ENCODE results near the gene TCF7L1.
"Not testable (repeated sequence)": the region's sequence is repeated elsewhere in the genome, so short reads cannot be mapped to it uniquely, and the experiment has no call there.

The TCF7L1 gene

GRCh38 chr2:85132834-85133637, at the start of gene TCF7L1:
Gene TCF7L1 (plus strand): TSS chr2:85133392. CDS start chr2:85133685, 293 bp downstream.
- DNase-seq, result peak; percentile 76
- in situ Hi-C loops (cut with HindIII; ENCODE audit: low pct_ligation_motif_present, low pct_unique_long_range_greater_than_20kb, low sequenced_read_pairs), result no loop called here

- in situ Hi-C loops (cut with HindIII; ENCODE audit: low pct_ligation_motif_present, low pct_unique_long_range_greater_than_20kb, low sequenced_read_pairs), result no loop called here
- DNase-seq, result no peak
Observed at GRCh38 chr2:85085563-85085962, 47.6 kb upstream of the TCF7L1 start.

- no peak for DNase-seq
- in situ Hi-C loops (cut with HindIII; ENCODE audit: low pct_ligation_motif_present, low pct_unique_long_range_greater_than_20kb, low sequenced_read_pairs), result no loop called here
Observed at GRCh38 chr2:85087541-85087940, 45.7 kb upstream of the TCF7L1 start.

GRCh38 chr2:85088921-85089320, 44.3 kb upstream of the TCF7L1 start:
- DNase-seq, result no peak
- in situ Hi-C loops (cut with HindIII; ENCODE audit: low pct_ligation_motif_present, low pct_unique_long_range_greater_than_20kb, low sequenced_read_pairs), result no loop called here

GRCh38 chr2:85089585-85089984, 43.6 kb upstream of the TCF7L1 start:
- no peak for DNase-seq
- in situ Hi-C loops (cut with HindIII; ENCODE audit: low pct_ligation_motif_present, low pct_unique_long_range_greater_than_20kb, low sequenced_read_pairs), result no loop called here

- in situ Hi-C loops (cut with HindIII; ENCODE audit: low pct_ligation_motif_present, low pct_unique_long_range_greater_than_20kb, low sequenced_read_pairs), result no loop called here
- no peak for DNase-seq
Observed at GRCh38 chr2:85091838-85092237, 41.4 kb upstream of the TCF7L1 start.

GRCh38 chr2:85095094-85095493, 38.1 kb upstream of the TCF7L1 start:
- DNase-seq, result no peak
- in situ Hi-C loops (cut with HindIII; ENCODE audit: low pct_ligation_motif_present, low pct_unique_long_range_greater_than_20kb, low sequenced_read_pairs), result no loop called here

- DNase-seq, result no peak
- in situ Hi-C loops (cut with HindIII; ENCODE audit: low pct_ligation_motif_present, low pct_unique_long_range_greater_than_20kb, low sequenced_read_pairs), result no loop called here
Observed at GRCh38 chr2:85096616-85097015, 36.6 kb upstream of the TCF7L1 start.

GRCh38 chr2:85104228-85104627, 29.0 kb upstream of the TCF7L1 start:
- DNase-seq, result no peak
- in situ Hi-C loops (cut with HindIII; ENCODE audit: low pct_ligation_motif_present, low pct_unique_long_range_greater_than_20kb, low sequenced_read_pairs), result no loop called here

- in situ Hi-C loops (cut with HindIII; ENCODE audit: low pct_ligation_motif_present, low pct_unique_long_range_greater_than_20kb, low sequenced_read_pairs), result no loop called here
- no peak for DNase-seq
Observed at GRCh38 chr2:85106489-85107180, 26.6 kb upstream of the TCF7L1 start.

- in situ Hi-C loops (cut with HindIII; ENCODE audit: low pct_ligation_motif_present, low pct_unique_long_range_greater_than_20kb, low sequenced_read_pairs), result no loop called here
- DNase-seq, result no peak
Observed at GRCh38 chr2:85110991-85111560, 22.1 kb upstream of the TCF7L1 start.

GRCh38 chr2:85111819-85112281, 21.3 kb upstream of the TCF7L1 start:
- no peak for DNase-seq
- in situ Hi-C loops (cut with HindIII; ENCODE audit: low pct_ligation_motif_present, low pct_unique_long_range_greater_than_20kb, low sequenced_read_pairs), result no loop called here

- DNase-seq, result no peak
- in situ Hi-C loops (cut with HindIII; ENCODE audit: low pct_ligation_motif_present, low pct_unique_long_range_greater_than_20kb, low sequenced_read_pairs), result no loop called here
Observed at GRCh38 chr2:85112906-85113625, 20.1 kb upstream of the TCF7L1 start.

- DNase-seq, result no peak
- in situ Hi-C loops (cut with HindIII; ENCODE audit: low pct_ligation_motif_present, low pct_unique_long_range_greater_than_20kb, low sequenced_read_pairs), result no loop called here
Observed at GRCh38 chr2:85114586-85115330, 18.4 kb upstream of the TCF7L1 start.

- in situ Hi-C loops (cut with HindIII; ENCODE audit: low pct_ligation_motif_present, low pct_unique_long_range_greater_than_20kb, low sequenced_read_pairs), result no loop called here
- DNase-seq, result no peak
Observed at GRCh38 chr2:85116207-85116606, 17.0 kb upstream of the TCF7L1 start.

GRCh38 chr2:85119900-85120299, 13.3 kb upstream of the TCF7L1 start:
- DNase-seq, result no peak
- in situ Hi-C loops (cut with HindIII; ENCODE audit: low pct_ligation_motif_present, low pct_unique_long_range_greater_than_20kb, low sequenced_read_pairs), result no loop called here

GRCh38 chr2:85120363-85120762, 12.8 kb upstream of the TCF7L1 start:
- in situ Hi-C loops (cut with HindIII; ENCODE audit: low pct_ligation_motif_present, low pct_unique_long_range_greater_than_20kb, low sequenced_read_pairs), result no loop called here
- no peak for DNase-seq

GRCh38 chr2:85126462-85126861, 6.7 kb upstream of the TCF7L1 start:
- in situ Hi-C loops (cut with HindIII; ENCODE audit: low pct_ligation_motif_present, low pct_unique_long_range_greater_than_20kb, low sequenced_read_pairs); DNase-seq: not testable (repeated sequence)

All from ACHN (cell line).